NT2/D1 (cell line): ENCODE data around the gene SH2D5.
A peak's percentile ranks its signal among the peaks of the same experiment; 100 is the strongest.

Source experiments
- DNase-seq: peaks from one replicate; pipeline ENCODE4 v3.0.0-alpha.2; 2011; ENCODE audit warnings: low read depth, low spot score
- H3K27me3 ChIP-seq: 2 replicates; pipeline ENCODE4 v1.6.0; 2011; ENCODE audit warnings: mild to moderate bottlenecking; ENCODE audit not compliant: insufficient read length, insufficient read depth
- H3K36me3 ChIP-seq: 2 replicates; pipeline ENCODE4 v1.6.1; 2011; ENCODE audit warnings: mild to moderate bottlenecking, low read length, mixed read lengths; ENCODE audit not compliant: insufficient read depth, insufficient read length
- H3K4me1 ChIP-seq: 2 replicates; pipeline ENCODE4 v1.5.1; 2011; ENCODE audit not compliant: insufficient read depth, insufficient read length
- H3K4me3 ChIP-seq: 2 replicates; pipeline ENCODE4 v1.5.1; 2011; ENCODE audit warnings: low read depth; ENCODE audit not compliant: insufficient read length
- H3K9ac ChIP-seq: 2 replicates; pipeline ENCODE4 v1.6.0; 2011; ENCODE audit warnings: low read depth; ENCODE audit not compliant: insufficient read length
- H3K9me3 ChIP-seq: 2 replicates; pipeline ENCODE4 v1.5.1; 2011; ENCODE audit warnings: mild to moderate bottlenecking, low read length; ENCODE audit not compliant: insufficient read depth
- SUZ12 ChIP-seq: IDR thresholded peaks from 2 replicates; pipeline ENCODE4 v1.6.1; 2011; ENCODE audit not compliant: insufficient read length, insufficient read depth; ENCODE audit errors: extremely low read depth
- YY1 ChIP-seq: IDR thresholded peaks from 2 replicates; pipeline ENCODE4 v1.6.1; 2011; ENCODE audit not compliant: insufficient read length, insufficient read depth
- ZNF274 ChIP-seq: IDR thresholded peaks from 2 replicates; pipeline ENCODE4 v1.6.1; 2011; ENCODE audit warnings: mild to moderate bottlenecking, low read depth, low read length

SH2D5 gene

GRCh38 chr1:20732588-20733359 lies at the start of gene SH2D5:
TSS of gene SH2D5 (minus strand) at chr1:20732703. CDS start at chr1:20728044, 4,659 bp downstream.
- H3K9me3 ChIP-seq, result no peaks in the 10 kb centered on the region
- peak within 1 kb of the TSS; percentile 68 for H3K9ac ChIP-seq
- no peaks in the 10 kb centered on the region for H3K36me3 ChIP-seq
- peaks cover 44% of the 10 kb centered on the region for H3K27me3 ChIP-seq
- H3K4me3 ChIP-seq, result peak within 1 kb of the TSS; percentile 56
- no peak for DNase-seq
- H3K4me1 ChIP-seq, result peaks cover 10% of the 10 kb centered on the region
- TF ChIP-seq YY1 (no peak), ZNF274 (no peak), SUZ12 (no peak)

DNA sequence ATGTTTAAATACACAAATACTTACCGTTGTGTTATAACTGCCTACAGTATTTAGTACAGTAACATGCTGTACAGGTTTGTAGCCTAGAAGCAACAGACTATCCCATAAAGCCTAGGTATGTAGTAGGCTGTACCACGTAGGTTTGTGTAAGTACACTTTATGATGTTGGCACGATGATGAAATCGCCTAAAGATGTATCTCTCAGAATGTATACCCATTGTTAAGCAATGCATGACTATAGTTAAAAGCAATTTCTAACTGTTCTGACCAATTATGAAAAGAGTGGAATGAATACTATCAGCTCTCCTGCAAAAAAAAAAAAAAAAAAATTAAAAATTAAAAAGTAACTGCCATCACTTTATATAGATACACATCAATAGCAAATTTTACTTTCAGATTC lies 43.2 kb upstream of the SH2D5 start:
- no peak for TF ChIP-seq YY1
- no peak for TF ChIP-seq ZNF274
- TF ChIP-seq SUZ12, result no peak
- Histone ChIP-seq H3K9ac (no peak overlapping the region), H3K27me3 (no peaks in the 10 kb centered on the region), H3K36me3 (peaks cover 84% of the 10 kb centered on the region), H3K4me1 (no peaks in the 10 kb centered on the region), H3K4me3 (no peak overlapping the region), H3K9me3 (no peaks in the 10 kb centered on the region)
- DNase-seq, result no peak

DNA sequence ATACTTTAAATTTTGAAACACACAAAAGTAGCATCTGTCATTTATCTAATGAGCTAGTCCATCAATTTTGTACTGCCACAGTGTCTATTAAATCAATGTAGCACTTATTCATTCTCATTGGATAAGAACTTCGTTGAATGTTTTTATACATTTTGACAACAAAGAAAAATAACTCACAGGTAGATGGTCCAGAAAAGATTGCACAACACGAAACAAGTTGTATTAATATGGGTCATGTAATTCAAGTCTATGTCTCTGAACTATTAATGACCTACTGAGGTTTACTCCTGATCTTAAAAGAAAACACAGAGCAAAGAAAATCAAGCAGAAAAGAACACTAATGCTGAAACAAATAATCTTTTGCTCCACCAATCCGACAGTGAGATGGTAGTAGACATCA lies 39.3 kb upstream of the SH2D5 start:
- no peak for TF ChIP-seq ZNF274
- no peak for TF ChIP-seq SUZ12
- no peak for TF ChIP-seq YY1

GRCh38 chr1:20770314-20771087 lies 38.0 kb upstream of the SH2D5 start:
- H3K27me3 ChIP-seq, result no peaks in the 10 kb centered on the region
- H3K9ac ChIP-seq, result no peak overlapping the region
- H3K9me3 ChIP-seq, result no peaks in the 10 kb centered on the region
- H3K4me3 ChIP-seq, result no peak overlapping the region
- peaks cover 92% of the 10 kb centered on the region for H3K36me3 ChIP-seq
- no peaks in the 10 kb centered on the region for H3K4me1 ChIP-seq
- no peak for DNase-seq
- TF ChIP-seq SUZ12, result no peak
- no peak for TF ChIP-seq YY1
- TF ChIP-seq ZNF274, result no peak

More for the DNA sequence above, 39.3 kb upstream of the SH2D5 start:
- Histone ChIP-seq H3K27me3 (no peaks in the 10 kb centered on the region), H3K4me3 (no peak overlapping the region), H3K9ac (no peak overlapping the region), H3K36me3 (peaks cover 92% of the 10 kb centered on the region), H3K9me3 (no peaks in the 10 kb centered on the region), H3K4me1 (no peaks in the 10 kb centered on the region)
- no peak for DNase-seq

- no peaks in the 10 kb centered on the region for H3K4me1 ChIP-seq
- DNase-seq, result no peak
- H3K9ac ChIP-seq, result no peak overlapping the region
- no peaks in the 10 kb centered on the region for H3K9me3 ChIP-seq
- peaks cover 91% of the 10 kb centered on the region for H3K36me3 ChIP-seq
- H3K4me3 ChIP-seq, result no peak overlapping the region
- TF ChIP-seq SUZ12, result no peak
- TF ChIP-seq ZNF274, result no peak
- no peaks in the 10 kb centered on the region for H3K27me3 ChIP-seq
Observed at GRCh38 chr1:20767271-20767670, 34.8 kb upstream of the SH2D5 start.

DNA sequence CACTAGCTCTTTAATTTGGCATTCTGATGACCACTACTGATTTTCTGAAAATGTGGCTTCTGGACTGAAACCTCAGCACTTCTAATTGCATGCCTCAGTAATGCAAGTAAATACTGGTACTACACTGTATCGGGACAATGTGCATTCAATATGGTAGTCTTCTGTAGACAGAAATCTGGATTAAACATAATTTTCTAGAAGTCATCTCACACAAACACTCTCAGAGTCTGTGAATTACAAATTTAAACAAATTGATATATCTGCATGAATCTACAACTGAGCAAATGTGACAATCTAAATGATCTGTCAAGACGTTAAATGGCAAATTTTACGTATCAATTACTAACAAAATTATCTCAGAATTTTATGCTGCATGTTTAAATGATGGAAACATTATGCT lies 30.9 kb upstream of the SH2D5 start:
- H3K4me3 ChIP-seq, result no peak overlapping the region
- DNase-seq, result no peak
- H3K9ac ChIP-seq, result no peak overlapping the region
- H3K9me3 ChIP-seq, result no peaks in the 10 kb centered on the region
- H3K27me3 ChIP-seq, result no peaks in the 10 kb centered on the region
- peaks cover 88% of the 10 kb centered on the region for H3K36me3 ChIP-seq
- no peak for TF ChIP-seq SUZ12
- no peaks in the 10 kb centered on the region for H3K4me1 ChIP-seq

- no peaks in the 10 kb centered on the region for H3K9me3 ChIP-seq
- peaks cover 90% of the 10 kb centered on the region for H3K36me3 ChIP-seq
- no peak overlapping the region for H3K9ac ChIP-seq
- DNase-seq, result no peak
- H3K4me1 ChIP-seq, result no peaks in the 10 kb centered on the region
- H3K4me3 ChIP-seq, result no peak overlapping the region
- no peak for TF ChIP-seq ZNF274
- TF ChIP-seq YY1, result no peak
- TF ChIP-seq SUZ12, result no peak
- no peaks in the 10 kb centered on the region for H3K27me3 ChIP-seq
Observed at GRCh38 chr1:20760322-20760721, 27.8 kb upstream of the SH2D5 start.
